Measurements from ENCODE around the gene EVX1.

GRCh38 chr7:27248427-27248806, 5.8 kb downstream of the EVX1 start:
- no peak for TF ChIP-seq CTCF (IDR thresholded peaks at IDR 0.05)
- TF ChIP-seq POLR2A (IDR thresholded peaks at IDR 0.05), result no peak

Data from Peyer's patch (tissue), 4 donors.